Measurements from ENCODE around the gene CDYL2. TPM values are rescaled to one million over a fixed set of nuclear protein-coding genes. Genes with fewer than 3 reads are reported as not detected.

Gene CDYL2
- total RNA-seq, 1 experiment from 2014 or later, result 8.2 TPM

GRCh38 chr16:80693553-80693952 is 110.8 kb downstream of the CDYL2 start:
- Mint-ChIP-seq H3K36me3 (no peaks in the 10 kb centered on the region), H3K27ac (no peak overlapping the region), H3K4me3 (no peak overlapping the region), H3K9me3 (no peaks in the 10 kb centered on the region), H3K27me3 (ENCODE audit: low read depth) (peaks cover 10% of the 10 kb centered on the region), H3K4me1 (peaks cover 9% of the 10 kb centered on the region)
- DNase-seq (ENCODE audit: low spot score), result no peak
- no peak for TF ChIP-seq STAT6 (CRISPR knock-in tag; conservative IDR thresholded peaks at IDR 0.05; ENCODE audit: low read depth)
- no peak for TF ChIP-seq ATF3 (CRISPR knock-in tag; conservative IDR thresholded peaks at IDR 0.05)
- no peak for TF ChIP-seq FOXP4 (CRISPR knock-in tag; IDR thresholded peaks at IDR 0.05)
- no peak for TF ChIP-seq OVOL2 (CRISPR knock-in tag; IDR thresholded peaks at IDR 0.05; ENCODE audit: borderline replicate concordance)
- TF ChIP-seq ZNF671 (CRISPR knock-in tag; IDR thresholded peaks at IDR 0.05), result no peak
- TF ChIP-seq NFYB (CRISPR knock-in tag; conservative IDR thresholded peaks at IDR 0.05; ENCODE audit: low read depth), result no peak
- ChIA-PET POLR2A (no interaction called here), CTCF (no interaction called here)
- no peak for ATAC-seq

- TF ChIP-seq ZNF532 (CRISPR knock-in tag; IDR thresholded peaks at IDR 0.05; ENCODE audit: borderline replicate concordance) (no peak), CREM (CRISPR knock-in tag; IDR thresholded peaks at IDR 0.05) (no peak), NR3C1 (CRISPR knock-in tag; conservative IDR thresholded peaks at IDR 0.05; ENCODE audit: low read depth) (no peak), SMAD4 (CRISPR knock-in tag; IDR thresholded peaks at IDR 0.05) (no peak), ESRRA (CRISPR knock-in tag; IDR thresholded peaks at IDR 0.05; ENCODE audit: borderline replicate concordance) (no peak), KAT7 (CRISPR knock-in tag; IDR thresholded peaks at IDR 0.05; ENCODE audit: borderline replicate concordance) (no peak), ZNF219 (CRISPR knock-in tag; IDR thresholded peaks at IDR 0.05; ENCODE audit: borderline replicate concordance) (no peak), AR (CRISPR knock-in tag; IDR thresholded peaks at IDR 0.05) (no peak)
Observed at GRCh38 chr16:80692270-80692669, 112.1 kb downstream of the CDYL2 start.

More at GRCh38 chr16:80692270-80692669, 112.1 kb downstream of the CDYL2 start:
- H3K27ac Mint-ChIP-seq, result no peak overlapping the region
- DNase-seq (ENCODE audit: low spot score) (no peak), ATAC-seq (no peak)
- no peak overlapping the region for H3K4me3 Mint-ChIP-seq
- CTCF ChIA-PET, result no interaction called here
- H3K4me1 Mint-ChIP-seq, result peaks cover 9% of the 10 kb centered on the region
- H3K9me3 Mint-ChIP-seq, result no peaks in the 10 kb centered on the region
- peaks cover 9% of the 10 kb centered on the region for H3K27me3 Mint-ChIP-seq (ENCODE audit: low read depth)
- no peaks in the 10 kb centered on the region for H3K36me3 Mint-ChIP-seq
- POLR2A ChIA-PET, result no interaction called here
